HG03521 (cell line): ENCODE results near the gene EPS15.
"Not testable (repeated sequence)": the region's sequence is repeated elsewhere in the genome, so short reads cannot be mapped to it uniquely, and the experiment has no call there.

Experiments
- ATAC-seq: cut with Tn5 transposase; IDR thresholded peaks from one replicate; pipeline ENCODE4 v1.9.1; 2021; ENCODE audit warnings: mild to moderate bottlenecking, moderate library complexity; ENCODE audit not compliant: unreplicated experiment

EPS15 gene

GRCh38 chr1:51519048-51519864 is at the start of gene EPS15:
Gene EPS15, minus strand, starts transcription at chr1:51519266. Its CDS starts 35 bp downstream, at chr1:51519231.
- peak; percentile 64 for ATAC-seq

GRCh38 chr1:51568231-51568935 is 49.3 kb upstream of the EPS15 start:
- no peak for ATAC-seq

- ATAC-seq: no peak
Observed at GRCh38 chr1:51567653-51568052, 48.6 kb upstream of the EPS15 start.

- ATAC-seq: no peak
Observed at GRCh38 chr1:51566260-51566659, 47.2 kb upstream of the EPS15 start.

- ATAC-seq: no peak
Observed at GRCh38 chr1:51565009-51565408, 45.9 kb upstream of the EPS15 start.

DNA sequence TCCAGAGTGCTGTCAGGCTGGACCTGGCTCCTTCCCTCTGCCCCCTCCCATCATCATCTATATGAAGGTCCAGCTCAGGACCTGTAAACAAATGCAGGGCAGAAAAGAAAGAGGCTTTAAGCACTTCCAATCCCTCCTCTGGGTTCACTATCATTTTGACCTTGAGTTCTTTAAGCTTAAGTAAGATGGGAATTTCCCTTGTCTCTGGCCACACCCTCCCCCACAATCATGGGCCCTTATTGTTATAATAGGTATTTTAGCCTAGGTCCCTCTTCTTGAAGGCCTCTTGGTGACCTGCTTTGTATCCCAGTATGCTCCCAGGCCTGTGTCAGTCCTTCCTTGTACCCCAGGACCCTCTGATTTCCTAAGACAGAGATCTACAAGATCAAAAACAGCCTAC is 45.1 kb upstream of the EPS15 start:
- no peak for ATAC-seq

GRCh38 chr1:51561702-51562101 is 42.6 kb upstream of the EPS15 start:
- ATAC-seq: no peak

DNA sequence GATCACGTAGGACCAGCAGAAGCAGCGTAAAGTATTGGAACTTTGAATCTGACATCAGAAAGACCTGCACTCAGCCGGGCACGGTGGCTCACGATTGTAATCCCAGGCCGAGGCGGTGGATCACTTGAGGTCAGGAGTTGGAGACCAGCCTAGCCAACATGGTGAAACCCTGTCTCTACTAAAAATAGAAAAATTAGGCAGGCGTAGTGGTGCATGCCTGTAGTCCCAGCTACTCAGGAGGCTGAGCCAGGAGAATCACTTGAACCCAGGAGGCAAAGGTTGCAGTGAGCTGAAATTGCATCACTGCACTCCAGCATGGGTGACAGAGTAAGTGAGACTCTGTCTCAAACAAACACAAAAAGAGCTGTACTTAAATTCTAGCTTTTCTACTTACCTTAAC is 41.8 kb upstream of the EPS15 start:
- ATAC-seq: not testable (repeated sequence)

DNA sequence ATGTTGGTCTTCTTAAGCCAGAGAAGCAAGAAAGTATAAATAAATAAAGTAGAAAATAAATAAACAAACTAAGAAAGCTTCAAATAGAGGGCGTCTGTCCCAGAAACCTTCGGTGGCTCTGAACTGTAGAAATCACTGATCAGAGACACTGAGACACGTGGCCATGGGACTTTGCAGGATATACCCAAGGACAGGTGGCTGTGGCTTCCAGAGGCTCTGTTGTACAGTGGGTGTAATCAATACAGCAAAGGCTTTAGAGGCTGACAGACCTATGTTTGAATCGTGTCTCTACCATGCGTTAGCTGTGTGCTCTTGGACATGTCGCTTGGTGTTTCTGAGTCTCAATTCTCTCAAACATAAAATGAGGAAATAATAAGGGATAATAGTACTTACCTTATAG is 41.0 kb upstream of the EPS15 start:
- ATAC-seq: no peak

DNA sequence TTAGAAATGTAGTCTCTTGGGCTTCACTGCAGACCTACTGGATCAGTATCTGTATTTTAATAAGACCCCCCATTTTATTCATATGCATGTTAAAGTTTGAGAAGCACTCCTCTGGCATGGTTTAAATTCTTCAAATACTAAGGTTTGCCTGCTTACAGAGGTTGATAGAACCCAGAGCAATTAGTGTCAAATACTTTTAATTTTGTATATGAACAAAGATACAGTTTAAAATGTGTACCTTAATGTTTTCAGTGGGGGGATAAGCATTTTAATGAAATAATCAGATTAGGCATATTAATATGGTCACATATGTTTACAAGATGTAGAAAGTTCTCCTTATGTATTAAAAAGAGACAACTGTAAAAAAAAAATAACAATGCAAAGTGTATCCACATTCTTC is 40.4 kb upstream of the EPS15 start:
- no peak for ATAC-seq

DNA sequence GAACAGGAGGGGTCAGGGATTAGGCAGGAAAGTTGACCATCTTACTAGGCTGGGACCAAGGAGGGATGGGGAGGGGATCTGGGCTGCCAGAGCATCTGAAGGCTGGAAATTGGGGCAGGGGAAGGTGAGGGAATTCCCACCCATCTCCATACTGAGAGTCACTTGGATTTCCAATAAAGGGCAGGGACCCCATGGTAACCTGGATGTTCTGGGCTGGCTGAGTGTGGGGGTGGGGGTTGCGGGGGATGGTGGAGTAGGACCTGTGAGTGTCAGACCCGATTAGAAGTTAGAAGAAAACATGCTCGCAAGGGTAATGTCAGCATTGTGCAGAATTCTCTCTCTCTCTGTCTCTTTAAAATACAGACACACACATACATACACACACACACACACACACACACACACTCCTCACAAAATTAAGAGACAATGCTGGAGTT is 40.0 kb upstream of the EPS15 start:
- ATAC-seq: no peak

GRCh38 chr1:51558375-51558924 is 39.4 kb upstream of the EPS15 start:
- ATAC-seq: no peak

DNA sequence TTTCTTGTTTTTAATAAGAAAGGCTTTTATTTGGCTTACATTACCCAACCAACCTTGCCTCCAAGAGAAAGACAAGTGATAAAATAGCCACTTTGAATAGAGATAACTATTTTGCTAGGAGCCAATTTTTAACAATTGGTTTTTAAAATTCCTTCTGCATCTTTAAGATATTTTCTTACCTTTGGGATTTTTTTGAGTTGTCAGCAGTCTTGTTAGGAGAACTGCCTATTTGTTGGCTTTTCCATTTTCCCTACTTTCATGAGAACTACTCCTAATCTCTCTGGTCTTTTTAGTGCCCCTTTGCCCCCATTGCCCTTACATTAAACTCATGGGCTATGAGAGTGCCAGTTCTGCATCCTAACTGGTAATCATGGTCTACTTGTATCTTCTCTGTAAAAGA is 38.1 kb upstream of the EPS15 start:
- ATAC-seq: no peak

DNA sequence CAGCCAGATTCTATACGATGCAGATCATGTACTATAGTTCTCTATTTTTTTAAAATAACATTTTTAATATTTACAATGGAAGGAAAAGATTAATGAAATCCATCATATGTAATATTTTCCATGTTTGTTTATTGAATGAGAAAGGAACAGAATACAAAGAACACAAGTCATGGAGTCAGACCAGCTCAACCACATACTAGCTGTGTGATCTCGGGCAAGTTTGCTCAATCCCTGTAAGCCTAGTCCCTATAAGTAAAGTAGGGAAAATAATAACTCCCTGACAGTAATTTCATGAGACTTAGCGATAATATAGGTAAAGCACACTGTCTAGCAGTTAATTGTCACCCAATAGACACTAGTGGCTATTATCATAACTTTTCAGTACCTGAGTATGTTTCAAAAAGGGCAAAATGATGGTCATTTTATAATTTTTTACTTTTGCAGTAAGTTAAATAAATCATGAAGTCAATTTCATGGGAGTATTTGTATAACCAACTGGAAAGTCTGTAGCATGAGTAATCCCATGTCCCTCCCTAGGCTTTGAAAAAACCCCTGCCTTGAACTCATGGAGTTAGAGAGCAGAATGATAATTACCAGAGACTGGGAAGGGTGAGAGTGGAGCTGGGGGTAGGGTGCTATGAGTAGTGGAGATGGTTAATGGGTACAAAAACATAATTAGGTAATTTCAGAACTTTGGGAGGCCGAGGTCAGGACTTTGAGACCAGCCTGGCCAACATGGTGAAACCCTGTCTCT is 37.0 kb upstream of the EPS15 start:
- ATAC-seq: no peak

DNA sequence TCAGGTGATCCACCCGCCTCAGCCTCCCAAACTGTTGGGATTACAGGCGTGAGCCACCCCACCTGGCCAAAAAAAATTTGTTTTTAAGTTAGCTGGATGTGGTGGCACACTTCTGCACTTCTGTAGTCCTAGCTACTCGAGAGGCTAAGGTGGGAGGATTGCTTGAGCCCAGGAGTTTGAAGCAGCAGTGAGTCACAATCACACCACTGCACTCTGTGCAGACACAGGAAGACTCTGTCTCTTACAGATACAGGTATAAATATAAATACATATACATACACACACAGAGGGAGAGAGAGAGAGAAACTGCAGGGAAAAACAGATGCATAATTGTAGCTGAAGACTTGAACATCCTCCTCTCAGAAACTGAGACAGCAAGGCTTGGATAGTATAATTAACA is 34.8 kb upstream of the EPS15 start:
- no peak for ATAC-seq

DNA sequence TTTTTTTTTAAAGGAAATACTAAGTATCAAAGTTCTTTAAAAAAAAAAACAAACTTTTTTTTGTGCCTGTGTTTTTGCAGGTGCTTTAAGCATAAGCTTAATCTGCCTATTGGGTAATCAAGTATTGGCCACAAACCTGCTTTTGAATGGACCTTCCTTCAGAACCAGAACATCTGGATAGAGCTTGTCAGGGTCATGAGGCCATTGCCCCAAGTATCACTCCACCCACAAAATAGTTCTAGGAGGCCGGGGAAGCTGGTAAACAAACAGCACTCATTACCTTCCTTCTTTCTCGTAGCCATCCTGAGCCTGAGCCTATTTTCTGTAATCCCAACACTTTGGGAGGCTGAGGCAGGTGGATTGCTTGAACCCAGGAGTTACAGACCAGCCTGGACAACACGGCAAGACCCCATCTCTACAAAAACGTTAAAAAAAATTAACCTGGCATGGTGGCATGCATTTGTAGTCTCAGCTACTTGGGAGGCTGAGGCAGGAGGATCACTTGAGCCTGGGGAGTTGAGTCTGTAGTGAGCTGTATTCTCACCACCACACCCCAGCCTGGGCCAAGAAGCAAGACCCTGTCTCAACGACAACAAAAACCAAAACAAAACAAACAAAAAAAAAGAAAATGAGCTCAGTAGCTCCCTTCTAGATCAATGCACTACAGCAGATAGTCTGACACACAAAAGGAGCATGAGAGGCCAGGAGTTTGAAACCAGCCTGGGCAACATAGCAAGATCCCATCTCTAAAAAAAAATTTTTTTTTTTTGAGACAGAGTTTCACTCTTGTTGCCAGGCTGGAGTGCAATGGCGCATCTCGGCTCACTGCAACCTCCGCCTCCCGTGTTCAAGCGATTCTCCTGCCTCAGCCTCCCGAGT is 34.1 kb upstream of the EPS15 start:
- ATAC-seq: no peak

GRCh38 chr1:51551848-51552296 is 32.8 kb upstream of the EPS15 start:
- no peak for ATAC-seq

GRCh38 chr1:51551081-51551480 is 32.0 kb upstream of the EPS15 start:
- no peak for ATAC-seq

GRCh38 chr1:51549901-51550300 is 30.8 kb upstream of the EPS15 start:
- ATAC-seq: no peak

DNA sequence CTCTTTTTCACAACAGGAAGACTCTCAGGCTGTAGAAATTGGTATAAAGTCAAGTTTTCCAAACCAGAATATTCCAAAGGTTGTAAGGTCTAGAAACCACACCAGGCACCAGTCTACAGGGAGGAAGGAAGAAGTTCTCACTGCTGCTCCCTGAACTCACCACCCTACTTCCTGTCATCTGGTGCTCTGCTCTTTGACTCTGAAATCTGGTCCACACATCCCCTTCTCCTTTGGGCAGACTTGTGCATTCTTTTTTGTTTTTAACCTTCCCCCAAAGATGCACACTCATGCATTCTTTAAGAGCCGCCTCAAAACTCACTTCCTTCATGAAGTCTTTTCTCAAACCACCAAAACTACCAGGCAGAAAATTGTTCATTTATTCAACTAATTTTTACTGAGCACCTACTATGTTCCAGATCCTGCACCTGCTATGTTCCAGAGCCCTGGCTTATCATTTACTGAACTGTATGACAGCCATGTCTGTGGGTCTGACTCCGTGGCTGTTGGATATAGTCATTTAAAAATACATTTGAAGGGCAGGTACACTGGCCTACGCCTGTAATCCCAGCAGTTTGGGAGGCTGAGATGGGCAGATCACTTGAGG is 30.1 kb upstream of the EPS15 start:
- no peak for ATAC-seq
